ENCODE data around the gene C14orf119.
A peak's percentile ranks its signal among the peaks of the same experiment; 100 is the strongest.

The C14orf119 gene

GRCh38 chr14:23128969-23129758 lies 33.9 kb downstream of the C14orf119 start:
- DNase-seq: no peak

- DNase-seq: no peak
Measured at GRCh38 chr14:23129759-23130316, 34.5 kb downstream of the C14orf119 start.

- DNase-seq: no peak
Measured at GRCh38 chr14:23130871-23131270, 35.6 kb downstream of the C14orf119 start.

GRCh38 chr14:23131482-23131881 lies 36.2 kb downstream of the C14orf119 start:
- no peak for DNase-seq

GRCh38 chr14:23132970-23133369 lies 37.7 kb downstream of the C14orf119 start:
- DNase-seq: no peak

GRCh38 chr14:23136566-23137133 lies 41.3 kb downstream of the C14orf119 start:
- DNase-seq: no peak

GRCh38 chr14:23137192-23137812 lies 42.0 kb downstream of the C14orf119 start:
- no peak for DNase-seq

GRCh38 chr14:23137813-23138535 lies 42.7 kb downstream of the C14orf119 start:
- no peak for DNase-seq

GRCh38 chr14:23139874-23140273 lies 44.6 kb downstream of the C14orf119 start:
- DNase-seq: no peak

- DNase-seq: no peak
Measured at GRCh38 chr14:23140371-23140770, 45.1 kb downstream of the C14orf119 start.

- peak; percentile 14 for DNase-seq
Measured at GRCh38 chr14:23141706-23142444, 46.6 kb downstream of the C14orf119 start.

GRCh38 chr14:23142826-23143225 lies 47.5 kb downstream of the C14orf119 start:
- DNase-seq: no peak

GRCh38 chr14:23143911-23144310 lies 48.6 kb downstream of the C14orf119 start:
- DNase-seq: no peak

- DNase-seq: no peak
Measured at GRCh38 chr14:23145794-23146350, 50.6 kb downstream of the C14orf119 start.

- DNase-seq: no peak
Measured at GRCh38 chr14:23146351-23146910, 51.1 kb downstream of the C14orf119 start.

GRCh38 chr14:23146980-23147379 lies 51.7 kb downstream of the C14orf119 start:
- DNase-seq: no peak

- DNase-seq: peak; percentile 62
Measured at GRCh38 chr14:23147676-23148075, 52.4 kb downstream of the C14orf119 start.

GRCh38 chr14:23148591-23149249 lies 53.4 kb downstream of the C14orf119 start:
- peak; percentile 64 for DNase-seq

- no peak for DNase-seq
Measured at GRCh38 chr14:23149745-23150144, 54.4 kb downstream of the C14orf119 start.
